Immature natural killer cell (primary cell): ENCODE measurements around the gene BHLHA9. TPM values are rescaled to one million over a fixed set of nuclear protein-coding genes. Genes with fewer than 3 reads are reported as not detected.
A peak's percentile ranks its signal among the peaks of the same experiment; 100 is the strongest.
"Not testable (repeated sequence)": the region's sequence is repeated elsewhere in the genome, so short reads cannot be mapped to it uniquely, and the experiment has no call there.

Source experiments
- DNase-seq, 3 donors: peaks; one replicate each; pipeline ENCODE4 v3.0.0; 2022; ENCODE audit warnings: mixed read lengths in 1 of 3
- H3K27ac Mint-ChIP-seq, 6 donors: one replicate each; pipeline ENCODE4 v1.8.0; 2020; ENCODE audit warnings: mixed read lengths in 6 of 6, mild to moderate bottlenecking in 5 of 6, inconsistent platforms in 4 of 6, moderate library complexity in 3 of 6
- H3K27me3 Mint-ChIP-seq, 3 donors: one replicate each; pipeline ENCODE4 v1.8.0; 2020 to 2021; ENCODE audit warnings: low read depth in 3 of 3, mild to moderate bottlenecking in 3 of 3, mixed read lengths in 3 of 3, moderate library complexity in 3 of 3, inconsistent platforms in 1 of 3
- H3K36me3 Mint-ChIP-seq, 3 donors: one replicate each; pipeline ENCODE4 v1.8.0; 2020; ENCODE audit warnings: mixed read lengths in 3 of 3, inconsistent platforms in 2 of 3, mild to moderate bottlenecking in 2 of 3
- H3K4me1 Mint-ChIP-seq, 2 donors: one replicate each; pipeline ENCODE4 v1.8.0; 2020; ENCODE audit warnings: inconsistent platforms in 2 of 2, mild to moderate bottlenecking in 2 of 2, mixed read lengths in 2 of 2, moderate library complexity in 1 of 2
- H3K4me3 Mint-ChIP-seq, 5 donors: one replicate each; pipeline ENCODE4 v1.8.0; 2020; ENCODE audit warnings: mild to moderate bottlenecking in 5 of 5, mixed read lengths in 5 of 5, inconsistent platforms in 3 of 5, moderate library complexity in 3 of 5
- H3K9me3 Mint-ChIP-seq, 6 donors: one replicate each; pipeline ENCODE4 v1.8.0; 2020; ENCODE audit warnings: mild to moderate bottlenecking in 6 of 6, mixed read lengths in 6 of 6, inconsistent platforms in 4 of 6, moderate library complexity in 3 of 6
- polyA plus RNA-seq, 3 donors: library from polyadenylated mRNA; unstranded; fragments of 300-500 nt; fragmentation: Illumina TruSeq; gene quantifications; one replicate each; pipeline ENCODE4 v1.2.3, GENCODE V29; 2021

BHLHA9 gene
- polyA plus RNA-seq, 3 donors from 2014 or later = not detected

- Mint-ChIP-seq H3K27me3 (peaks cover 16 to 24% (median 22%) of the 10 kb centered on the region in 3 donors), H3K27ac (no peak overlapping the region), H3K4me1 (peaks cover 49 to 55% of the 10 kb centered on the region in 2 donors), H3K4me3 (peak overlapping the region in 3 of 5 donors; percentile 7 to 50 (median 30)), H3K36me3 (peaks cover 0 to 4% (median under 1%) of the 10 kb centered on the region in 3 donors), H3K9me3 (peaks cover 0 to 2% (median 0%) of the 10 kb centered on the region in 6 donors)
- DNase-seq = no peak
Observed at GRCh38 chr17:1298606-1299005, 28.4 kb downstream of the BHLHA9 start.

DNA sequence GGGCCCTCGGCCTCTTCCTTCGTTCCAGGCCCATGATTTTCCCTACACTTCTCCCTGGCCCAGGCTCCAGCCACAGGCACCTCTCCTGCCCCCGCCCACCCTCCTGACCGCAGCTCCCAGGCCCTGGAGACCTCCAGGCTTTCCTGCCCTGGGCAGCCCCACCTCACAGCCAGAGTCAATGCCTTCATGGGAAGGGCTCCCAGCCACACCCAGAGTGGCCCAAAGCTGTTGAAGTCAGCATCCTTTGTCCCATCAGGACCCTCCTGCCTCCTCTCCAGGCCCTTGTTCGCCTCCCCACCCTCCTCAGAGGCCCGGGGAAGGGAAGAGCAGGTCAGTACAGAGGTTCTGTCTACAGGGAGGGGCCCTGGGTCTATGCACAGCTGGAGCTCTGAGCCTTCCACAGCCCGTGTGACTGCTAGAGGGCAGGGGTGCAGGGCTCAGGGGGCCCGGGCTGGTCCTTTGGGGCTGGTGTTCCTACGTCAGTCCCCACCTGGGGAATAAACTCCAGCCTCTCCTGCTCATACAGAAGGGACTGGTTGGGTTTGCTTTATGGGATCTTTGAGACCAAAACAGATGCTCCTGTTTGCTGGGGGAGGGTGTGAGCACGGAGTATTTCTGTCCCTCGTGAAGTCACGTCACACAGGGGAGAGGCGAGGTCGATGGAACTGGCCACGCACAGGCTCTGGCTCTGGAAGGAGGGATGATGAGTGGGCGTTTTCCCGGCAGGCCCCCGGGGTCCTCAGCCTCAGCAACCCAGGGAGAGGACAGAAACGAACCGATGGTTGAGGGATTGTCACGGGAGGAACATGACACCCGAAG is 29.5 kb downstream of the BHLHA9 start:
- Mint-ChIP-seq H3K4me3 (no peak overlapping the region), H3K4me1 (peaks cover 38 to 44% of the 10 kb centered on the region in 2 donors), H3K9me3 (peaks cover 0 to 2% (median 0%) of the 10 kb centered on the region in 6 donors), H3K27me3 (peaks cover 4 to 12% (median 12%) of the 10 kb centered on the region in 3 donors), H3K27ac (no peak overlapping the region), H3K36me3 (no peaks in the 10 kb centered on the region)
- DNase-seq = no peak

GRCh38 chr17:1300371-1300905 is 30.2 kb downstream of the BHLHA9 start:
- no peak for DNase-seq
- H3K4me1 Mint-ChIP-seq = peaks cover 31 to 37% of the 10 kb centered on the region in 2 donors
- no peaks in the 10 kb centered on the region for H3K36me3 Mint-ChIP-seq
- peaks cover 0 to 2% (median 0%) of the 10 kb centered on the region in 6 donors for H3K9me3 Mint-ChIP-seq
- peaks cover 2 to 12% (median 10%) of the 10 kb centered on the region in 3 donors for H3K27me3 Mint-ChIP-seq
- H3K4me3 Mint-ChIP-seq = no peak overlapping the region
- H3K27ac Mint-ChIP-seq = peak overlapping the region in 1 of 6 donors; percentile 58

DNA sequence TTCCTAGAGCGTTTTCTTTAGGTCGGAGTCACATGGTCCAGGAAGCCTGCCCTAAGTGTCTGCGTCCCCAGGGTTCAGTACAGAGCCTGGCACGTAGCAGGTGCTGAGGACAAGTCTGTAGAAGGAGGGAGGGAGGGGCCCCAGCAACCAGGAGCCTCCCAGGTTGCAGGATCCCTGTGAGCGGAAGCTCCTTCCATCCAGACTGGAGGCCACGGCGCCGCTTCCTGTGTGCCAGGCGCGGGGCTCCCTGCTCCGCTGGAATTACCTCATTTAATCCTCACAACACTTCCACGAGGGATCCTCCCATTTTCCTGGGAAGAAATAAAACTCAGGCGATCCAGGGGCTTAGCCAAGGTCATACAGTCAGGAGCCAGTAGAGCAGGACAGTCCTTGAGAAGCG is 31.3 kb downstream of the BHLHA9 start:
- Mint-ChIP-seq H3K27me3 (peaks cover 4 to 8% (median 8%) of the 10 kb centered on the region in 3 donors), H3K9me3 (peaks cover 0 to 2% (median 0%) of the 10 kb centered on the region in 6 donors), H3K4me3 (no peak overlapping the region), H3K27ac (no peak overlapping the region), H3K4me1 (peaks cover 24 to 32% of the 10 kb centered on the region in 2 donors), H3K36me3 (peaks cover 0 to 2% (median 0%) of the 10 kb centered on the region in 3 donors)
- no peak for DNase-seq

GRCh38 chr17:1302761-1303160 is 32.5 kb downstream of the BHLHA9 start:
- DNase-seq = no peak
- Mint-ChIP-seq H3K4me3 (no peak overlapping the region), H3K36me3 (peaks cover 0 to 6% (median 0%) of the 10 kb centered on the region in 3 donors), H3K4me1 (peaks cover 14 to 20% of the 10 kb centered on the region in 2 donors), H3K27me3 (peaks cover 4 to 8% (median 8%) of the 10 kb centered on the region in 3 donors), H3K27ac (no peak overlapping the region), H3K9me3 (peaks cover 0 to 2% (median 0%) of the 10 kb centered on the region in 6 donors)

DNA sequence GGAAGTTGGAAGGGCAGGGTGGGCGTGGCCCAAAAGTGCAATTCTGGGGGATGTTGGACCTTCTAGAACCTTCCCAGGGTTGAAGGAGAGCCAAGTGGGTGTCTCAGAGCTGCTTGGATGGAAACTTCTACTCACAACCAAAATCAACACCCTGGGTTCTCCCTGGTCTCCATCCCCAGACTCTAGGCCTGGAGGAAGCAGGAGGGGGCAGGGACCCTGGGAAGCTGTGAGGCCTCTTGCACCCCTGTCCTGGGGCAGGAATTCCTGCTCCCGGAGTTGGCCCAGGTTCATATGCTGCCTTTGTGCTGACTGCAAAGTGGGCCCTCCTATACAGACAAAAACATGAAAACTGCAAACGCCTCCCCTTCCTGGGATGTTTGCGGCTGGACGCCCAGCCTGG is 34.3 kb downstream of the BHLHA9 start:
- peaks cover 6 to 10% of the 10 kb centered on the region in 2 donors for H3K4me1 Mint-ChIP-seq
- peaks cover 0 to 2% (median 0%) of the 10 kb centered on the region in 6 donors for H3K9me3 Mint-ChIP-seq
- H3K36me3 Mint-ChIP-seq = peaks cover 0 to 6% (median 0%) of the 10 kb centered on the region in 3 donors
- no peak overlapping the region for H3K27ac Mint-ChIP-seq
- peaks cover 4 to 9% (median 7%) of the 10 kb centered on the region in 3 donors for H3K27me3 Mint-ChIP-seq
- H3K4me3 Mint-ChIP-seq = no peak overlapping the region
- no peak for DNase-seq

DNA sequence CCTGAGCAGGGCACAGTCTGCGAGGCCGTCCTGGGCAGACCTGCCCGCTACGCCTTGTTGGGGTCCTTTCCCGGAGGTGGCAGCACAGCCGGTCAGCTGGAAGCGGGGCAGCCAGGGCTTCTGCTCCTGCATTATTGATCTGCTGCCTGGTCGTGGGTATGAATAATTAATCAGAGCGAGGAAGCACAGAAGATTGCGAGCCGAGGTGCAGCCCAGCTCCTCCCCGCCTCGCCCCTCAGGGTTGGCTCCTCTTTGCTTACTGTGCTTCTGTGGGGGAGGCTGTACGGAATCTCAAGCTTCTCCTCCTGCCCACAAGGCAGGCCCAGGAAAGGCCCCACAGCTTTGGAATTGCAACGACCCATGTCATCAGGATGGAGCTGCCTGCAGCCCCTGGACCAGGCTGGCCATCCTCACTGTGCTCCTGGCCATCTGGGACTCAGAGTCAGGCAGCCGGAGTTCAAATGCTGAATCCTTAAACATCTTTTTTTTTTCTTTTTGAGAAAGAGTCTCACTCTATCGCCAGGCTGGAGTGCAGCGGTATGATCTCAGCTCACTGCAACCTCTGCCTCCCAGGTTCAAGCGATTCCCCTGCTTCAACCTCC is 34.8 kb downstream of the BHLHA9 start:
- no peak for DNase-seq
- Mint-ChIP-seq H3K36me3 (peaks cover 0 to 6% (median 0%) of the 10 kb centered on the region in 3 donors), H3K4me1 (peaks cover 4 to 7% of the 10 kb centered on the region in 2 donors), H3K27me3 (peaks cover 3 to 7% (median 7%) of the 10 kb centered on the region in 3 donors), H3K27ac (no peak overlapping the region), H3K4me3 (no peak overlapping the region), H3K9me3 (peaks cover 0 to 2% (median 0%) of the 10 kb centered on the region in 6 donors)

DNA sequence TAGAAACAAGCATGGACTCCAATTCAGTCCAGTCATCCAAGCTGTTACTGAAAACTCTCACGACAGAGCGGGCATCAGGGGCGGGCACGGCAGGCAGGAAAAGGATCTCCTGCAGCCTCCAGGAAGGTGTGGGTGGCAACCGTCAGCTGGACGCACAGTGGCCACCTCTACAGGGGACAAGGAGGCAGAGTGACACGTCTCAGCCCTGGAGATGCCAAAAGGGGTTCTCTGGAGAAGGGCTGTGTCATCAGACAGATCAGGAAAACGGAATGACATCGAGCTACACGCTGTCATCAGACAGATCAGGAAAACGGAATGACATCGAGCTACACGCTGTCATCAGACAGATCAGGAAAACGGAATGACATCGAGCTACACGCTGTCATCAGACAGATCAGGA is 37.6 kb downstream of the BHLHA9 start:
- not testable (repeated sequence) for H3K27me3 Mint-ChIP-seq, H3K4me3 Mint-ChIP-seq, DNase-seq, H3K4me1 Mint-ChIP-seq, H3K27ac Mint-ChIP-seq, H3K9me3 Mint-ChIP-seq, H3K36me3 Mint-ChIP-seq

- Mint-ChIP-seq H3K9me3 (no peaks in the 10 kb centered on the region), H3K27ac (no peak overlapping the region), H3K36me3 (no peaks in the 10 kb centered on the region), H3K27me3 (peaks cover 2 to 4% (median 3%) of the 10 kb centered on the region in 3 donors), H3K4me3 (no peak overlapping the region), H3K4me1 (no peaks in the 10 kb centered on the region)
- DNase-seq = no peak
Observed at GRCh38 chr17:1312261-1312870, 42.1 kb downstream of the BHLHA9 start.

DNA sequence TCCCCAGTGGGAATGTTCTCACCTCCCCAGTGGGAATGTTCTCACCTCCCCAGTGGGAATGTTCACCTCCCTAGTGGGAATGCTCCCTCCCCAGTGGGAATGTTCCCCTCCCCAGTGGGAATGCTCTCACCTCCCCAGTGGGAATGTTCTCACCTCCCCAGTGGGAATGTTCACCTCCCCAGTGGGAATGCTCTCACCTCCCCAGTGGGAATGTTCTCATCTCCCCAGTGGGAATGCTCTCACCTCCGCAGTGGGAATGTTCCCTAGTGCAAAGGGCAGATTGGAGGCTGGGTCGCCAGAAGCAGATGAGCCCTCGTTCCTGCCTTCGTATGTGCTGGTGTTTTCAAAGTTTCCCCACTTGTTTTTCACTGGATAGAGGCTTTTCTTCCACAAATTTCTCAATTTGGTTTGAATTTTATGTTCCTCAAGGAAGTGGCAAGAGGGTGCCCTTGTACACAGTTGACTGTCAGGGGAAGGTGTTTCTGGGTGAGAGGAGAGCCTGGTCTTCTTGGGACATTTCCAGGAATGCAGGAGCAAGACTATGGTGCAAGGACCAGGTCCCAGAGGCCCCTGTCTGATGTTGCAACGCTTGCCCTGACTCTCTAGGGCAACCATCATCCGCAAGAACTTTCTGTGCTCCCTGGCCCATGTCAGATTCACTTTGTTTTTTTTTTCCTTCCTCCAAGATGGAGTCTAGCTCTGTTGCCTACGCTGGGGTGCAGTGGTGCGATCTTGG is 43.2 kb downstream of the BHLHA9 start:
- Mint-ChIP-seq H3K27me3 (peaks cover 0 to 2% (median 0%) of the 10 kb centered on the region in 3 donors), H3K4me3 (no peak overlapping the region)

GRCh38 chr17:1315409-1315808 is 45.2 kb downstream of the BHLHA9 start:
- Mint-ChIP-seq H3K9me3 (no peaks in the 10 kb centered on the region), H3K4me3 (no peak overlapping the region), H3K27me3 (peaks cover 0 to 4% (median 2%) of the 10 kb centered on the region in 3 donors), H3K4me1 (no peaks in the 10 kb centered on the region), H3K36me3 (no peaks in the 10 kb centered on the region), H3K27ac (no peak overlapping the region)
- DNase-seq = no peak

More for the DNA sequence above, 43.2 kb downstream of the BHLHA9 start:
- no peak for DNase-seq
- no peaks in the 10 kb centered on the region for H3K9me3 Mint-ChIP-seq
- no peak overlapping the region for H3K27ac Mint-ChIP-seq
- H3K36me3 Mint-ChIP-seq = no peaks in the 10 kb centered on the region
- H3K4me1 Mint-ChIP-seq = no peaks in the 10 kb centered on the region

GRCh38 chr17:1315891-1316403 is 45.7 kb downstream of the BHLHA9 start:
- Mint-ChIP-seq H3K4me1 (no peaks in the 10 kb centered on the region), H3K9me3 (no peaks in the 10 kb centered on the region), H3K4me3 (no peak overlapping the region), H3K36me3 (no peaks in the 10 kb centered on the region), H3K27ac (no peak overlapping the region), H3K27me3 (peaks cover 0 to 4% (median 2%) of the 10 kb centered on the region in 3 donors)
- no peak for DNase-seq
